TTC549 (cell line): Measurements from ENCODE around the gene DNAI4.
A peak's percentile ranks its signal among the peaks of the same experiment; 100 is the strongest.
"Not testable (repeated sequence)": the region's sequence is repeated elsewhere in the genome, so short reads cannot be mapped to it uniquely, and the experiment has no call there.

Source experiments
- FAIRE-seq: peaks from 2 replicates; lab custom pipeline; 2012; peaks lifted over from hg19 to GRCh38; lab: Jason Lieb, UNC

DNAI4 gene

GRCh38 chr1:66833112-66833511, 91.5 kb downstream of the DNAI4 start:
- no peak for FAIRE-seq

- FAIRE-seq, result no peak
Observed at GRCh38 chr1:66831529-66832239, 93.0 kb downstream of the DNAI4 start.

GRCh38 chr1:66824771-66825170, 99.9 kb downstream of the DNAI4 start:
- FAIRE-seq, result no peak

GRCh38 chr1:66809736-66810326, 114.8 kb downstream of the DNAI4 start:
- no peak for FAIRE-seq

- FAIRE-seq, result peak; percentile 60
Observed at GRCh38 chr1:66809245-66809644, 115.4 kb downstream of the DNAI4 start.

GRCh38 chr1:66795839-66796238, 128.8 kb downstream of the DNAI4 start:
- not testable (repeated sequence) for FAIRE-seq

GRCh38 chr1:66791621-66792610, 132.7 kb downstream of the DNAI4 start:
- FAIRE-seq, result no peak

GRCh38 chr1:66788231-66788939, 136.3 kb downstream of the DNAI4 start:
- no peak for FAIRE-seq

- FAIRE-seq, result no peak
Observed at GRCh38 chr1:66787641-66788040, 137.0 kb downstream of the DNAI4 start.

- FAIRE-seq, result not testable (repeated sequence)
Observed at GRCh38 chr1:66785800-66786199, 138.9 kb downstream of the DNAI4 start.

- no peak for FAIRE-seq
Observed at GRCh38 chr1:66779475-66780078, 145.1 kb downstream of the DNAI4 start.

GRCh38 chr1:66778969-66779368, 145.7 kb downstream of the DNAI4 start:
- no peak for FAIRE-seq

- no peak for FAIRE-seq
Observed at GRCh38 chr1:66778266-66778665, 146.4 kb downstream of the DNAI4 start.

GRCh38 chr1:66777831-66778230, 146.8 kb downstream of the DNAI4 start:
- FAIRE-seq, result no peak

GRCh38 chr1:66775646-66776045, 149.0 kb downstream of the DNAI4 start:
- FAIRE-seq, result no peak

- FAIRE-seq, result no peak
Observed at GRCh38 chr1:66774438-66774837, 150.2 kb downstream of the DNAI4 start.

GRCh38 chr1:66773227-66773626, 151.4 kb downstream of the DNAI4 start:
- FAIRE-seq, result no peak

- no peak for FAIRE-seq
Observed at GRCh38 chr1:66770694-66771093, 154.0 kb downstream of the DNAI4 start.

- FAIRE-seq, result no peak
Observed at GRCh38 chr1:66770240-66770639, 154.4 kb downstream of the DNAI4 start.

- FAIRE-seq, result no peak
Observed at GRCh38 chr1:66769512-66770229, 155.0 kb downstream of the DNAI4 start.

GRCh38 chr1:66768965-66769364, 155.7 kb downstream of the DNAI4 start:
- no peak for FAIRE-seq
